Loucy (cell line): ENCODE data around the gene COL2A1.

Experiments
- CTCF ChIP-seq: fragments of 200-600 bp; sonication (generic); conservative IDR thresholded peaks from 2 replicates; pipeline ENCODE4 v1.5.1; 2014; ENCODE audit warnings: mild to moderate bottlenecking, antibody characterized with exemption, low read length
- EZH2phosphoT487 ChIP-seq: fragments of 200-600 bp; IDR thresholded peaks from 2 replicates; pipeline ENCODE4 v1.6.1; 2018; ENCODE audit warnings: antibody characterized with exemption, mild to moderate bottlenecking, moderate library complexity, borderline replicate concordance

GRCh38 chr12:48018618-48018995 lies 14.3 kb upstream of the COL2A1 start:
- no peak for TF ChIP-seq CTCF
- TF ChIP-seq EZH2phosphoT487: no peak
